GM12878 (cell line): ENCODE data around the gene UTP4. TPM values are rescaled to one million over a fixed set of nuclear protein-coding genes. Genes with fewer than 3 reads are reported as not detected.

ENCODE experiments used
- ATAC-seq: fragments of 200-7000 bp; cut with Tn5 transposase; 3 replicates; pipeline ENCODE4 v1.9.1; 2020; ENCODE audit warnings: mild to moderate bottlenecking, moderate library complexity
- BruUV-seq: library from RNA; stranded (reverse); fragments of 400-500 nt; replicated peaks from 2 replicates; lab custom pipeline; 2021; lab: Mats Ljungman, UMichigan
- CTCF ChIA-PET: fragments of 300-600 bp; sonication (Branson Sonifier 250); formaldehyde crosslinking; extraction: SDS; loops from one replicate; lab custom pipeline; 2021; ENCODE audit warnings: inconsistent platforms; lab: Yijun Ruan, JAX
- POLR2A ChIA-PET: fragments of 350-600 bp; formaldehyde crosslinking; extraction: SDS; loops from one replicate; lab custom pipeline; 2021; ENCODE audit warnings: inconsistent platforms; lab: Charles Lee
- RAD21 ChIA-PET: fragments of 300-600 bp; sonication (Branson Sonifier 250); formaldehyde crosslinking; loops from one replicate; lab custom pipeline; 2023; ENCODE audit warnings: antibody characterized with exemption; ENCODE audit not compliant: unreplicated experiment; lab: Charles Lee
- SMC1A ChIA-PET: fragments of 300-600 bp; sonication (Branson Sonifier 250); formaldehyde crosslinking; loops from one replicate; lab custom pipeline; 2023; ENCODE audit not compliant: unreplicated experiment, uncharacterized antibody; lab: Charles Lee
- DNase-seq: peaks from one replicate; pipeline ENCODE4 v3.0.0-alpha.2; 2011; ENCODE audit warnings: low read depth, low spot score
- FAIRE-seq: peaks from 3 replicates; lab custom pipeline; 2011; peaks lifted over from hg19 to GRCh38; lab: Jason Lieb, UNC
- H2AFZ ChIP-seq: 2 replicates; pipeline ENCODE4 v1.6.0; 2011; ENCODE audit warnings: low read depth, low read length, control low read depth; ENCODE audit not compliant: control insufficient read depth
- H3K27ac ChIP-seq: 2 replicates; pipeline ENCODE4 v1.5.1; 2011; ENCODE audit warnings: control low read depth; ENCODE audit not compliant: control insufficient read depth, insufficient read depth
- H3K27me3 ChIP-seq, 2 experiments: replicated peaks in 1 of 2; 2 replicates each; pipeline versions ENCODE4 v1.6.0 to v1.6.1; 2011; ENCODE audit warnings: low read length in 1 of 2; ENCODE audit not compliant: control insufficient read depth in 2 of 2, insufficient read depth in 2 of 2
- H3K36me3 ChIP-seq, 2 experiments: 2 replicates each; pipeline ENCODE4 v1.5.1; 2011; ENCODE audit warnings: low read length in 1 of 2; ENCODE audit not compliant: control insufficient read depth in 2 of 2, insufficient read depth in 2 of 2
- H3K4me1 ChIP-seq: 2 replicates; pipeline ENCODE4 v1.6.1; 2011; ENCODE audit warnings: mild to moderate bottlenecking, low read length, moderate library complexity, mixed read lengths; ENCODE audit not compliant: control insufficient read depth, insufficient read depth
- H3K4me2 ChIP-seq: 2 replicates; pipeline ENCODE4 v1.6.0; 2011; ENCODE audit warnings: control low read depth; ENCODE audit not compliant: control insufficient read depth, insufficient read depth
- H3K4me3 ChIP-seq: fragments of 200-600 bp; sonication (generic); 2 replicates; pipeline ENCODE4 v1.5.1; 2016
- H3K79me2 ChIP-seq: 2 replicates; pipeline ENCODE4 v1.6.0; 2011; ENCODE audit warnings: low read length; ENCODE audit not compliant: control insufficient read depth, insufficient read depth
- H3K9ac ChIP-seq: 2 replicates; pipeline ENCODE4 v1.8.0; 2011; ENCODE audit warnings: low read length, control low read depth, mixed read lengths; ENCODE audit not compliant: control insufficient read depth, insufficient read depth
- H3K9me3 ChIP-seq: replicated peaks from 3 replicates; pipeline ENCODE4 v1.5.1; 2011; ENCODE audit warnings: mild to moderate bottlenecking, low read length; ENCODE audit not compliant: control insufficient read depth, insufficient read depth
- H4K20me1 ChIP-seq: 2 replicates; pipeline ENCODE4 v1.6.0; 2011; ENCODE audit not compliant: control insufficient read depth, insufficient read depth
- IKZF1 ChIP-seq: fragments of 450-650 bp; conservative IDR thresholded peaks from 2 replicates; pipeline ENCODE4 v1.6.1; 2017; ENCODE audit warnings: antibody characterized with exemption, mild to moderate bottlenecking
- IKZF2 ChIP-seq, 2 experiments: fragments of 450-650 bp; IDR thresholded peaks; 2 replicates each; pipeline ENCODE4 v1.6.1; 2017; ENCODE audit warnings: mild to moderate bottlenecking in 2 of 2, moderate library complexity in 2 of 2
- PAX5 ChIP-seq: IDR thresholded peaks from 2 replicates; pipeline ENCODE4 v1.6.1; 2011; ENCODE audit warnings: low read depth, low read length, borderline replicate concordance
- RELB ChIP-seq: fragments of 450-650 bp; IDR thresholded peaks from 2 replicates; pipeline ENCODE4 v1.6.1; 2017; ENCODE audit warnings: low read depth, mild to moderate bottlenecking, moderate library complexity
- RUNX3 ChIP-seq: IDR thresholded peaks from 2 replicates; pipeline ENCODE4 v1.6.1; 2012; ENCODE audit warnings: low read length, inconsistent platforms
- WGBS: methylation state at CpG from one replicate; pipeline ENCODE4 v1.1.6; 2016; ENCODE audit warnings: low lambda C conversion rate; ENCODE audit not compliant: insufficient replicate concordance, insufficient coverage; ENCODE audit errors: missing lambda C conversion rate; 5-methylcytosine and 5-hydroxymethylcytosine counted together
- in situ Hi-C: fragments of 300-500 bp; cut with MboI; formaldehyde crosslinking; loops from 9 replicates; pipeline ENCODE4 v1.14.3; 2018; ENCODE audit warnings: mixed read lengths
- intact Hi-C: fragments of 100-400 bp; cut with micrococcal nuclease; formaldehyde crosslinking; loops from one replicate; pipeline ENCODE4 v1.14.2; 2022; ENCODE audit not compliant: unreplicated experiment
- polyA plus RNA-seq, 11 experiments: library from polyadenylated mRNA; depleted of rRNA in 4 of 11; unstranded in 6 of 11; stranded (reverse) in 5 of 11; fragments of >200 nt; fragmentation: Nextera tagmentation in 4 of 11; fragmentation: Illumina TruSeq in 1 of 11; extraction: Ambion mirVana in 4 of 11; extraction: Trizol in 1 of 11; gene quantifications; 1 replicate in 1 of 11; 2 replicates in 10 of 11; pipeline versions ENCODE4 v1.2.1 to v1.2.3, GENCODE V29; 2011 to 2016; ENCODE audit warnings: inconsistent platforms in 2 of 11, missing spikeins in 2 of 11, low read depth in 1 of 11
- total RNA-seq, 4 experiments: library from RNA; depleted of rRNA in 3 of 4; stranded (reverse); fragments of >200 nt in 3 of 4; fragmentation: Illumina TruSeq in 1 of 4; extraction: Trizol in 1 of 4; gene quantifications; 2 replicates each; pipeline versions ENCODE4 v1.2.1 to v1.2.3, GENCODE V29; 2013 to 2021

Gene UTP4
- total and polyA plus RNA-seq, 10 of the 15 experiments (the other 5 are each of a cell fraction or from before 2014, with no cell fraction given) = 32.5 to 131 (median 84.0) TPM

GRCh38 chr16:69171325-69172084 lies 39.1 kb downstream of the UTP4 start:
- in situ Hi-C loops (no loop called here), intact Hi-C loops (no loop called here)
- Histone ChIP-seq H3K79me2 (no peaks in the 10 kb centered on the region), H2AFZ (no peak overlapping the region), H4K20me1 (no peaks in the 10 kb centered on the region), H3K4me3 (no peak overlapping the region), H3K4me1 (peaks cover 11% of the 10 kb centered on the region), H3K4me2 (no peak overlapping the region), H3K36me3 (peaks cover 1 to 7% of the 10 kb centered on the region in 2 experiments), H3K9ac (no peak overlapping the region), H3K9me3 (no peaks in the 10 kb centered on the region), H3K27ac (peak overlapping the region; percentile 9; the same call in 1 of the 2 replicates), H3K27me3 (no peaks in the 10 kb centered on the region)
- POLR2A ChIA-PET = no interaction called here
- no peak for DNase-seq
- WGBS = 77% methylated on average over 6 of the region's 6 CpGs
- TF ChIP-seq IKZF2 (IDR thresholded peaks at IDR 0.05) (peak; percentile 65 to 67; a peak in 3 of 4 replicates), PAX5 (no peak), RELB (peak; percentile 47; the same call in 1 of the 2 replicates), IKZF1 (peak; percentile 44), RUNX3 (peak; percentile 53)
- no peak for FAIRE-seq
- BruUV-seq = no TSS peak
- SMC1A ChIA-PET = no interaction called here
- ATAC-seq = peak; percentile 37; the same call in 1 of the 3 replicates
- RAD21 ChIA-PET = no interaction called here
- CTCF ChIA-PET = no interaction called here
